A673 (cell line): Measurements from ENCODE around the gene BRD7. TPM values are rescaled to one million over a fixed set of nuclear protein-coding genes. Genes with fewer than 3 reads are reported as not detected.

Source experiments
- BruUV-seq: library from RNA; stranded (reverse); fragments of 400-500 nt; replicated peaks from 2 replicates; lab custom pipeline; 2021; lab: Mats Ljungman, UMichigan
- CTCF ChIA-PET: fragments of 300-600 bp; sonication (Branson Sonifier 250); formaldehyde crosslinking; loops from one replicate; lab custom pipeline; 2022; ENCODE audit warnings: antibody characterized with exemption; lab: Charles Lee
- POLR2A ChIA-PET: fragments of 300-600 bp; sonication (Branson Sonifier 250); formaldehyde crosslinking; loops from one replicate; lab custom pipeline; 2022; ENCODE audit warnings: antibody characterized with exemption; ENCODE audit not compliant: low non-redundant PET; lab: Charles Lee
- DNase-seq: peaks from one replicate; pipeline ENCODE4 v3.0.0-alpha.2; 2015; ENCODE audit warnings: low spot score
- H3K27ac ChIP-seq: fragments of 200-600 bp; sonication (generic); 2 replicates; pipeline ENCODE4 v1.5.1; 2016; ENCODE audit warnings: mixed run types, low read depth, mild to moderate bottlenecking, mixed read lengths, antibody characterized with exemption, low read length; ENCODE audit not compliant: poor library complexity, severe bottlenecking
- H3K27me3 ChIP-seq: fragments of 200-600 bp; sonication (generic); replicated peaks from 2 replicates; pipeline ENCODE4 v1.6.1; 2017; ENCODE audit warnings: mixed run types, low read depth, mild to moderate bottlenecking, mixed read lengths, antibody characterized with exemption, low read length; ENCODE audit not compliant: insufficient read depth, poor library complexity
- H3K36me3 ChIP-seq: fragments of 200-600 bp; sonication (generic); 2 replicates; pipeline ENCODE4 v1.6.1; 2016; ENCODE audit warnings: mixed run types, mild to moderate bottlenecking, mixed read lengths, antibody characterized with exemption, low read length; ENCODE audit not compliant: insufficient read depth, poor library complexity, severe bottlenecking
- H3K4me1 ChIP-seq: fragments of 200-600 bp; sonication (generic); 2 replicates; pipeline ENCODE4 v1.6.1; 2017; ENCODE audit warnings: mixed run types, mild to moderate bottlenecking, mixed read lengths, antibody characterized with exemption, low read length; ENCODE audit not compliant: insufficient read depth, poor library complexity, severe bottlenecking
- H3K4me3 ChIP-seq: fragments of 200-600 bp; sonication (generic); 2 replicates; pipeline ENCODE4 v1.5.1; 2016; ENCODE audit warnings: low read depth, mixed run types, mild to moderate bottlenecking, mixed read lengths, low read length; ENCODE audit not compliant: poor library complexity, severe bottlenecking
- H3K9me3 ChIP-seq: fragments of 200-600 bp; sonication (generic); 2 replicates; pipeline ENCODE4 v1.6.1; 2016; ENCODE audit warnings: mixed run types, low read depth, mild to moderate bottlenecking, mixed read lengths, antibody characterized with exemption, low read length; ENCODE audit not compliant: poor library complexity, severe bottlenecking
- CTCF ChIP-seq: fragments of 300-800, 200-600 bp; sonication (generic); conservative IDR thresholded peaks from 2 replicates; pipeline ENCODE4 v1.5.1; 2017; ENCODE audit warnings: low read depth, mild to moderate bottlenecking, antibody characterized with exemption, low read length, moderate library complexity, mixed read lengths
- EZH2 ChIP-seq: fragments of 200-600 bp; sonication (generic); IDR thresholded peaks from 2 replicates; pipeline ENCODE4 v1.6.1; 2017; ENCODE audit warnings: borderline replicate concordance, low read depth, mild to moderate bottlenecking, mixed read lengths, antibody characterized with exemption, low read length; ENCODE audit not compliant: poor library complexity, severe bottlenecking
- intact Hi-C: fragments of 100-400 bp; cut with micrococcal nuclease; formaldehyde crosslinking; loops from one replicate; pipeline ENCODE4 v1.10.0; 2022; ENCODE audit not compliant: unreplicated experiment
- total RNA-seq: library from RNA; stranded (reverse); gene quantifications from 2 replicates; pipeline ENCODE4 v1.2.3, GENCODE V29; 2021

BRD7 gene
- total RNA-seq, 1 experiment from 2014 or later = 93.0 TPM

- DNase-seq = no peak
- Histone ChIP-seq H3K27ac (no peak overlapping the region), H3K27me3 (no peaks in the 10 kb centered on the region), H3K9me3 (no peaks in the 10 kb centered on the region), H3K36me3 (no peaks in the 10 kb centered on the region), H3K4me3 (no peak overlapping the region), H3K4me1 (no peaks in the 10 kb centered on the region)
- no TSS peak for BruUV-seq
- ChIA-PET CTCF (no interaction called here), POLR2A (no interaction called here)
- intact Hi-C loops = no loop called here
- TF ChIP-seq CTCF = no peak
Measured at GRCh38 chr16:50400967-50401348, 32.2 kb upstream of the BRD7 start.

GRCh38 chr16:50400312-50400966 lies 31.7 kb upstream of the BRD7 start:
- Histone ChIP-seq H3K4me3 (no peak overlapping the region), H3K4me1 (no peaks in the 10 kb centered on the region), H3K27me3 (no peaks in the 10 kb centered on the region), H3K27ac (no peak overlapping the region), H3K9me3 (no peaks in the 10 kb centered on the region), H3K36me3 (no peaks in the 10 kb centered on the region)
- BruUV-seq = no TSS peak
- DNase-seq = no peak
- TF ChIP-seq CTCF = no peak
- intact Hi-C loops = no loop called here
- POLR2A ChIA-PET = no interaction called here
- CTCF ChIA-PET = no interaction called here

- H3K4me3 ChIP-seq = no peak overlapping the region
- no peak overlapping the region for H3K27ac ChIP-seq
- no peaks in the 10 kb centered on the region for H3K36me3 ChIP-seq
- no peaks in the 10 kb centered on the region for H3K27me3 ChIP-seq
- POLR2A ChIA-PET = no interaction called here
- intact Hi-C loops = no loop called here
- no peaks in the 10 kb centered on the region for H3K9me3 ChIP-seq
- no peaks in the 10 kb centered on the region for H3K4me1 ChIP-seq
- TF ChIP-seq CTCF (no peak), EZH2 (no peak)
- BruUV-seq = no TSS peak
- DNase-seq = no peak
- CTCF ChIA-PET = no interaction called here
Measured at GRCh38 chr16:50399411-50399810, 30.6 kb upstream of the BRD7 start.
